Neural progenitor cell (in vitro differentiated cells): Measurements from ENCODE around the gene EIF5. TPM values are rescaled to one million over a fixed set of nuclear protein-coding genes. Genes with fewer than 3 reads are reported as not detected.

ENCODE experiments used
- DNase-seq: peaks from one replicate; pipeline ENCODE4 v3.0.0-alpha.2; 2016; ENCODE audit warnings: low spot score
- H2AFZ ChIP-seq: fragments of 200-600 bp; sonication (generic); replicated peaks from 2 replicates; pipeline ENCODE4 v1.6.1; 2016; ENCODE audit warnings: antibody characterized with exemption
- H3F3A ChIP-seq: fragments of 200-600 bp; sonication (generic); 2 replicates; pipeline ENCODE4 v1.6.1; 2016; ENCODE audit warnings: antibody characterized with exemption, low read depth
- H3K27ac ChIP-seq: fragments of 200-600 bp; sonication (generic); 2 replicates; pipeline ENCODE4 v1.5.1; 2016; ENCODE audit warnings: mild to moderate bottlenecking
- H3K27me3 ChIP-seq: fragments of 200-600 bp; sonication (generic); 2 replicates; pipeline ENCODE4 v1.6.1; 2016; ENCODE audit warnings: mild to moderate bottlenecking, moderate library complexity
- H3K36me3 ChIP-seq: fragments of 200-600 bp; sonication (generic); 2 replicates; pipeline ENCODE4 v1.5.1; 2016
- H3K4me1 ChIP-seq: fragments of 200-600 bp; sonication (generic); 2 replicates; pipeline ENCODE4 v1.6.1; 2016; ENCODE audit warnings: mixed run types
- H3K4me2 ChIP-seq: fragments of 200-600 bp; sonication (generic); 2 replicates; pipeline ENCODE4 v1.6.1; 2016
- H3K4me3 ChIP-seq: fragments of 200-600 bp; sonication (generic); 2 replicates; pipeline ENCODE4 v1.5.1; 2016
- H3K79me2 ChIP-seq: fragments of 200-600 bp; sonication (generic); 2 replicates; pipeline ENCODE4 v1.6.1; 2016; ENCODE audit warnings: low read depth
- H3K9ac ChIP-seq: fragments of 200-600 bp; sonication (generic); 2 replicates; pipeline ENCODE4 v1.6.1; 2016
- H3K9me3 ChIP-seq: fragments of 200-600 bp; sonication (generic); 2 replicates; pipeline ENCODE4 v1.5.1; 2016; ENCODE audit warnings: low read depth
- H4K20me1 ChIP-seq: fragments of 200-600 bp; sonication (generic); 2 replicates; pipeline ENCODE4 v1.6.1; 2016; ENCODE audit warnings: low read depth
- H3K27ac Mint-ChIP-seq: 3 replicates; pipeline ENCODE4 v1.8.0; 2021; ENCODE audit warnings: mixed read lengths
- H3K27me3 Mint-ChIP-seq: 2 replicates; pipeline ENCODE4 v1.8.0; 2022; ENCODE audit warnings: low read depth, mild to moderate bottlenecking, inconsistent platforms, moderate library complexity, mixed read lengths; ENCODE audit not compliant: insufficient read depth
- H3K36me3 Mint-ChIP-seq: 3 replicates; pipeline ENCODE4 v1.8.0; 2021; ENCODE audit warnings: mixed read lengths
- H3K4me1 Mint-ChIP-seq: 3 replicates; pipeline ENCODE4 v1.8.0; 2021; ENCODE audit warnings: mixed read lengths
- H3K4me3 Mint-ChIP-seq: 3 replicates; pipeline ENCODE4 v1.8.0; 2021; ENCODE audit warnings: mild to moderate bottlenecking, moderate library complexity, mixed read lengths
- H3K9me3 Mint-ChIP-seq: 3 replicates; pipeline ENCODE4 v1.8.0; 2020; ENCODE audit warnings: mixed read lengths
- EZH2 ChIP-seq: fragments of 200-600 bp; sonication (generic); IDR thresholded peaks from 2 replicates; pipeline ENCODE4 v1.6.1; 2017; ENCODE audit warnings: antibody characterized with exemption, mild to moderate bottlenecking, moderate library complexity
- EZH2phosphoT487 ChIP-seq: fragments of 200-600 bp; sonication (generic); IDR thresholded peaks from 2 replicates; pipeline ENCODE4 v1.6.1; 2017; ENCODE audit warnings: antibody characterized with exemption
- total RNA-seq: library from RNA; depleted of rRNA; stranded (reverse); fragments of >200 nt; gene quantifications from 2 replicates; pipeline ENCODE4 v1.2.3, GENCODE V29; 2015; ENCODE audit warnings: low replicate concordance
- TF ChIP-seq, protein P1 (sequence below): fragments of 200-600 bp; sonication (generic); IDR thresholded peaks from 2 replicates; pipeline ENCODE4 v1.5.1; 2017; ENCODE audit warnings: antibody characterized with exemption, mild to moderate bottlenecking

EIF5 gene
- total RNA-seq, 1 donor from 2014 or later: 216 TPM

- Mint-ChIP-seq H3K36me3 (peaks cover 61% of the 10 kb centered on the region), H3K9me3 (no peaks in the 10 kb centered on the region), H3K27ac (no peak overlapping the region), H3K27me3 (no peaks in the 10 kb centered on the region), H3K4me3 (no peak overlapping the region), H3K4me1 (peaks cover 7% of the 10 kb centered on the region)
- H3K4me3 ChIP-seq: no peak overlapping the region
- peaks cover 63% of the 10 kb centered on the region for H3K36me3 ChIP-seq
- no peak overlapping the region for H3K27ac ChIP-seq
- H3K9me3 ChIP-seq: no peaks in the 10 kb centered on the region
- H2AFZ ChIP-seq: no peak overlapping the region
- no peak overlapping the region for H3K9ac ChIP-seq
- peaks cover 73% of the 10 kb centered on the region for H4K20me1 ChIP-seq
- H3F3A ChIP-seq: peaks cover 99% of the 10 kb centered on the region
- DNase-seq: no peak
- no peak overlapping the region for H3K4me2 ChIP-seq
- peaks cover 34% of the 10 kb centered on the region for H3K79me2 ChIP-seq
- no peaks in the 10 kb centered on the region for H3K27me3 ChIP-seq
- TF ChIP-seq EZH2phosphoT487 (no peak), EZH2 (no peak)
- TF ChIP-seq, protein P1, sequence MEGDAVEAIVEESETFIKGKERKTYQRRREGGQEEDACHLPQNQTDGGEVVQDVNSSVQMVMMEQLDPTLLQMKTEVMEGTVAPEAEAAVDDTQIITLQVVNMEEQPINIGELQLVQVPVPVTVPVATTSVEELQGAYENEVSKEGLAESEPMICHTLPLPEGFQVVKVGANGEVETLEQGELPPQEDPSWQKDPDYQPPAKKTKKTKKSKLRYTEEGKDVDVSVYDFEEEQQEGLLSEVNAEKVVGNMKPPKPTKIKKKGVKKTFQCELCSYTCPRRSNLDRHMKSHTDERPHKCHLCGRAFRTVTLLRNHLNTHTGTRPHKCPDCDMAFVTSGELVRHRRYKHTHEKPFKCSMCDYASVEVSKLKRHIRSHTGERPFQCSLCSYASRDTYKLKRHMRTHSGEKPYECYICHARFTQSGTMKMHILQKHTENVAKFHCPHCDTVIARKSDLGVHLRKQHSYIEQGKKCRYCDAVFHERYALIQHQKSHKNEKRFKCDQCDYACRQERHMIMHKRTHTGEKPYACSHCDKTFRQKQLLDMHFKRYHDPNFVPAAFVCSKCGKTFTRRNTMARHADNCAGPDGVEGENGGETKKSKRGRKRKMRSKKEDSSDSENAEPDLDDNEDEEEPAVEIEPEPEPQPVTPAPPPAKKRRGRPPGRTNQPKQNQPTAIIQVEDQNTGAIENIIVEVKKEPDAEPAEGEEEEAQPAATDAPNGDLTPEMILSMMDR: no peak
- H3K4me1 ChIP-seq: no peaks in the 10 kb centered on the region
Observed at GRCh38 chr14:103341250-103342129, 7.5 kb downstream of the EIF5 start.

GRCh38 chr14:103343164-103343879 lies 9.3 kb downstream of the EIF5 start:
- no peak overlapping the region for H3K27ac Mint-ChIP-seq

GRCh38 chr14:103343905-103344797 lies 10.1 kb downstream of the EIF5 start:
- no peaks in the 10 kb centered on the region for H3K9me3 ChIP-seq
- H3K36me3 Mint-ChIP-seq: peaks cover 41% of the 10 kb centered on the region
- H3F3A ChIP-seq: peaks cover 86% of the 10 kb centered on the region
- H4K20me1 ChIP-seq: peaks cover 48% of the 10 kb centered on the region
- H3K4me1 Mint-ChIP-seq: peaks cover 13% of the 10 kb centered on the region
- H3K4me3 ChIP-seq: no peak overlapping the region
- no peak overlapping the region for H3K4me3 Mint-ChIP-seq
- H3K27ac ChIP-seq: peak overlapping the region; percentile 31
- DNase-seq: no peak
- H3K9ac ChIP-seq: no peak overlapping the region
- H2AFZ ChIP-seq: no peak overlapping the region
- H3K27me3 Mint-ChIP-seq: no peaks in the 10 kb centered on the region
- no peaks in the 10 kb centered on the region for H3K4me1 ChIP-seq
- no peaks in the 10 kb centered on the region for H3K9me3 Mint-ChIP-seq
- TF ChIP-seq EZH2phosphoT487: no peak
- no peak for TF ChIP-seq EZH2
- TF ChIP-seq, protein P1: no peak
- no peaks in the 10 kb centered on the region for H3K27me3 ChIP-seq
- H3K79me2 ChIP-seq: peaks cover 7% of the 10 kb centered on the region
- no peak overlapping the region for H3K4me2 ChIP-seq
- no peak overlapping the region for H3K27ac Mint-ChIP-seq
- H3K36me3 ChIP-seq: peaks cover 39% of the 10 kb centered on the region

More at GRCh38 chr14:103343164-103343879, 9.3 kb downstream of the EIF5 start:
- peaks cover 94% of the 10 kb centered on the region for H3F3A ChIP-seq
- no peak overlapping the region for H3K27ac ChIP-seq
- H3K9ac ChIP-seq: no peak overlapping the region
- H3K27me3 ChIP-seq: no peaks in the 10 kb centered on the region
- H3K4me1 ChIP-seq: no peaks in the 10 kb centered on the region
- H3K79me2 ChIP-seq: peaks cover 15% of the 10 kb centered on the region
- no peak overlapping the region for H2AFZ ChIP-seq
- Mint-ChIP-seq H3K27me3 (no peaks in the 10 kb centered on the region), H3K9me3 (no peaks in the 10 kb centered on the region), H3K4me1 (peaks cover 13% of the 10 kb centered on the region), H3K36me3 (peaks cover 44% of the 10 kb centered on the region), H3K4me3 (no peak overlapping the region)
- DNase-seq: no peak
- peaks cover 55% of the 10 kb centered on the region for H4K20me1 ChIP-seq
- H3K4me2 ChIP-seq: no peak overlapping the region
- no peaks in the 10 kb centered on the region for H3K9me3 ChIP-seq
- no peak overlapping the region for H3K4me3 ChIP-seq
- peaks cover 47% of the 10 kb centered on the region for H3K36me3 ChIP-seq
- TF ChIP-seq EZH2phosphoT487 (no peak), EZH2 (no peak)
- TF ChIP-seq, protein P1: no peak
